GM06990 (cell line): ENCODE measurements around the gene SRD5A3.

Source experiments
- DNase-seq: peaks from one replicate; pipeline ENCODE4 v3.0.0-alpha.2; 2011; ENCODE audit not compliant: insufficient read length; ENCODE audit errors: extremely low read depth
- H3K27me3 ChIP-seq: replicated peaks from 2 replicates; pipeline ENCODE4 v1.6.0; 2011; ENCODE audit warnings: low read length; ENCODE audit not compliant: control insufficient read depth, insufficient read depth
- H3K36me3 ChIP-seq: 2 replicates; pipeline ENCODE4 v1.5.1; 2011; ENCODE audit warnings: low read length; ENCODE audit not compliant: control insufficient read depth, insufficient read depth
- H3K4me3 ChIP-seq: replicated peaks from 2 replicates; pipeline ENCODE4 v1.5.1; 2011; ENCODE audit warnings: low read depth, mild to moderate bottlenecking, control low read depth, low read length
- CTCF ChIP-seq: IDR thresholded peaks from 2 replicates; pipeline ENCODE4 v1.5.1; 2011; ENCODE audit warnings: low read length, control low read depth, mild to moderate bottlenecking, inconsistent platforms; ENCODE audit not compliant: insufficient read depth, poor library complexity, severe bottlenecking

Gene SRD5A3

DNA sequence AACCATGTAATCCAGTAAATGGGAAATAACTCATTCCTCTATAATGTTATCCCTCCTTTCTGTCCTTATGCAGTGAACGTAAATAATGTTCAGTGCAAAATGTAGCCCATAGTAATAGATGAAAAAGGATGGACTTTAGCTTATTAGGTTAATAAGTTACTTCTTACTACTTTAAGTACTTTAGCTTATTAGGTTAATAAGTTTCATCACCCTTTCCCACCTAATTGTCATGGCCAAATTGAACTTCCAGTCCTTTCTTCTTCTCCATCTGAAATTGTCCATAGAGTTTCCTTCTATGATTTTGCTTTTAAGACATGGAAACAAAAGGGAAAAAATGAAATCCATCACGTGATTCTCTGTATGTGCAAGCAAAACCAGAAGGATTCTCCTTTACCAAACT is 34.5 kb downstream of the SRD5A3 start:
- Histone ChIP-seq H3K4me3 (no peak overlapping the region), H3K27me3 (no peaks in the 10 kb centered on the region), H3K36me3 (no peaks in the 10 kb centered on the region)
- DNase-seq = no peak
- TF ChIP-seq CTCF = no peak

- H3K27me3 ChIP-seq = no peaks in the 10 kb centered on the region
- DNase-seq = no peak
- H3K36me3 ChIP-seq = no peaks in the 10 kb centered on the region
- no peak overlapping the region for H3K4me3 ChIP-seq
- no peak for TF ChIP-seq CTCF
Measured at GRCh38 chr4:55381502-55381901, 35.5 kb downstream of the SRD5A3 start.

GRCh38 chr4:55382488-55383003 is 36.5 kb downstream of the SRD5A3 start:
- no peak for TF ChIP-seq CTCF
- no peak for DNase-seq
- Histone ChIP-seq H3K27me3 (no peaks in the 10 kb centered on the region), H3K36me3 (no peaks in the 10 kb centered on the region), H3K4me3 (no peak overlapping the region)

GRCh38 chr4:55385201-55385649 is 39.2 kb downstream of the SRD5A3 start:
- DNase-seq = no peak
- H3K4me3 ChIP-seq = no peak overlapping the region
- TF ChIP-seq CTCF = no peak
- no peaks in the 10 kb centered on the region for H3K27me3 ChIP-seq
- no peaks in the 10 kb centered on the region for H3K36me3 ChIP-seq

- DNase-seq = no peak
- TF ChIP-seq CTCF = no peak
- Histone ChIP-seq H3K4me3 (no peak overlapping the region), H3K36me3 (no peaks in the 10 kb centered on the region), H3K27me3 (no peaks in the 10 kb centered on the region)
Measured at GRCh38 chr4:55386073-55386472, 40.0 kb downstream of the SRD5A3 start.

DNA sequence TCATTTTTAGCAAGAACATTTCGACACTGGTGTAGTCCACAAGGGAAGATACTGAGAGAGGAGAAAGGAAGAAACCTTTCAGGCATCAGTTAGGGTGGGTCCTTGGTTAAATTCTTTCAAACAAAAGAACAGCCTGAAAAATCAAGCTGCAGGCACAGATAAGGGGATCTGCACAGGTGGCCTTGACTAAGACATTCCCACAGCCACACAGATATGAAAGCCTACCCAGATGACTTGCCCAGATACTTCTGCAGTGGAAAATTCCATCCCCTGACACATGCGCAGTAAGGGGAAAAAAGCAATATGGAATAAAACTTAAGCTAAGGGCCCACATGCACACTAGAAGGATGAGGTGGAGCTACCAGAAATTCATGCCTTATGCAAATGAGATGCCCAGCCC is 40.8 kb downstream of the SRD5A3 start:
- no peaks in the 10 kb centered on the region for H3K36me3 ChIP-seq
- no peak for TF ChIP-seq CTCF
- no peaks in the 10 kb centered on the region for H3K27me3 ChIP-seq
- no peak overlapping the region for H3K4me3 ChIP-seq
- no peak for DNase-seq
